Measurements from ENCODE around the gene GLT8D1.

Gene GLT8D1

DNA sequence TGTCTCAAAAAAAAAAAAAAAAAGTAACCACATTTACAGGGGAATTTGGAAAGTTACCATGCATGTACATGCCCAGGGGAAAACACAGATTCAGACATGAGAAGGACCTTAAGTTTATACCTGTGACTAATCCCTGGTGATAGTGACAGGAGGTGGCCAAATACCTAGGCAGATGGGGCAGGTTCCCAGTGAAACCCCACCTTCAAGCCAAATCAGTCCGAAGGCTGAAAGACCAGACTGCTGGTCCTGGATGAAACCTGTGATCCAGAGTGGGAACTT, 16.1 kb upstream of the GLT8D1 start:
- Histone ChIP-seq H3K4me3 (ENCODE audit: severe bottlenecking) (no peak overlapping the region), H3K36me3 (ENCODE audit: low read depth) (peaks cover 15% of the 10 kb centered on the region), H3K27me3 (ENCODE audit: insufficient read depth, poor library complexity, severe bottlenecking) (no peaks in the 10 kb centered on the region), H3K27ac (ENCODE audit: poor library complexity, severe bottlenecking) (no peak overlapping the region), H3K4me1 (ENCODE audit: insufficient read depth, poor library complexity, severe bottlenecking) (no peaks in the 10 kb centered on the region), H3K9me3 (ENCODE audit: severe bottlenecking) (no peaks in the 10 kb centered on the region)
- ATAC-seq (ENCODE audit: low read depth) (no peak), DNase-seq (ENCODE audit: low spot score) (no peak)
- TF ChIP-seq CTCF (IDR thresholded peaks at IDR 0.05; ENCODE audit: poor library complexity, severe bottlenecking), result no peak

DNA sequence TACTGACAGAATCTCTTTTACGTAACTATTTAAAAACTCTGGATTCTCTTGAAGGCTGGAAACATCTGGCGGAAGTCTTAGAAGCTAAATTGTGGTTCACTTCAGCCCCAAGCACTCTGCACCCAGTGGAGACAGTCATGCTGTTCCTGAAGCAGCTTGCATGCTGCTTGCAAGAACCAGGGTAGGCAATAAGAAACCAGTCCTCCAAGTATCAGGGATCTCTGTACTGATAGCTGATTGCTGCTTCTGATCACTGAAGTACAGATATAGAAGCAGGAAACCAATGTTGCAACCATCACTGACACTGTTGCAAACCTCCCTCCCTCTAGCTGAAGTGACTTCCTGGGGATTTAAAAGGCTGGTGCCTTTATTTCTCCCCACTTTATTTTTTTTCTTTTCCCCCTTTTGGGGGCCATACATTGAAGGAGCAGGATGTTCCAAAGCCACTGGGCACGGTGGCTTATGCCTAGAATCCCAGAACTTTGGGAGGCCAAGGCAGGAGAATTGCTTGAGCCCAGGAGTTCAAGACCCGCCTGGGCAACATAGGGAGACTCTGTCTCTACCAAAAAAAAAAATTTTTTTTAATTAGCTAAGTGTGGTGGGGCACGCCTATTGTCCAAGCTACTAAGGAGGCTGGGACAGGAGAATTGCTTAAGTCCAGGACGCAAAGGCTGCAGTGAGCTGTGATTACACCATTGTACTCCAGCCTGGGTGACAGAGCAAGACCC, 15.6 kb upstream of the GLT8D1 start:
- Histone ChIP-seq H3K36me3 (ENCODE audit: low read depth) (peaks cover 15% of the 10 kb centered on the region), H3K9me3 (ENCODE audit: severe bottlenecking) (no peaks in the 10 kb centered on the region), H3K27ac (ENCODE audit: poor library complexity, severe bottlenecking) (no peak overlapping the region), H3K27me3 (ENCODE audit: insufficient read depth, poor library complexity, severe bottlenecking) (no peaks in the 10 kb centered on the region), H3K4me1 (ENCODE audit: insufficient read depth, poor library complexity, severe bottlenecking) (no peaks in the 10 kb centered on the region), H3K4me3 (ENCODE audit: severe bottlenecking) (no peak overlapping the region)
- no peak for DNase-seq (ENCODE audit: low spot score)
- TF ChIP-seq CTCF (IDR thresholded peaks at IDR 0.05; ENCODE audit: poor library complexity, severe bottlenecking), result no peak
- no peak for ATAC-seq (ENCODE audit: low read depth)

- ATAC-seq (ENCODE audit: low read depth), result no peak
- Histone ChIP-seq H3K27ac (ENCODE audit: poor library complexity, severe bottlenecking) (no peak overlapping the region), H3K27me3 (ENCODE audit: insufficient read depth, poor library complexity, severe bottlenecking) (no peaks in the 10 kb centered on the region), H3K4me3 (ENCODE audit: severe bottlenecking) (no peak overlapping the region), H3K4me1 (ENCODE audit: insufficient read depth, poor library complexity, severe bottlenecking) (no peaks in the 10 kb centered on the region), H3K36me3 (ENCODE audit: low read depth) (peaks cover 11% of the 10 kb centered on the region), H3K9me3 (ENCODE audit: severe bottlenecking) (no peaks in the 10 kb centered on the region)
- no peak for DNase-seq (ENCODE audit: low spot score)
- no peak for TF ChIP-seq CTCF (IDR thresholded peaks at IDR 0.05; ENCODE audit: poor library complexity, severe bottlenecking)
These were observed 14.0 kb upstream of the GLT8D1 start for GRCh38 chr3:52719618-52720017.

GRCh38 chr3:52715714-52716305, 10.2 kb upstream of the GLT8D1 start:
- Histone ChIP-seq H3K27ac (ENCODE audit: poor library complexity, severe bottlenecking) (no peak overlapping the region), H3K9me3 (ENCODE audit: severe bottlenecking) (no peaks in the 10 kb centered on the region), H3K27me3 (ENCODE audit: insufficient read depth, poor library complexity, severe bottlenecking) (no peaks in the 10 kb centered on the region), H3K4me3 (ENCODE audit: severe bottlenecking) (no peak overlapping the region), H3K4me1 (ENCODE audit: insufficient read depth, poor library complexity, severe bottlenecking) (no peaks in the 10 kb centered on the region), H3K36me3 (ENCODE audit: low read depth) (peaks cover 21% of the 10 kb centered on the region)
- DNase-seq (ENCODE audit: low spot score) (no peak), ATAC-seq (ENCODE audit: low read depth) (no peak)
- TF ChIP-seq CTCF (IDR thresholded peaks at IDR 0.05; ENCODE audit: poor library complexity, severe bottlenecking), result no peak

Data from RWPE2 (cell line).